Measurements from ENCODE around the gene ACIN1. TPM values are rescaled to one million over a fixed set of nuclear protein-coding genes. Genes with fewer than 3 reads are reported as not detected.
A peak's percentile ranks its signal among the peaks of the same experiment; 100 is the strongest.

The ACIN1 gene
- total and polyA plus RNA-seq, 2 of the 13 experiments (the other 11 are each of a cell fraction or from before 2014, with no cell fraction given) = 165 to 183 TPM

DNA sequence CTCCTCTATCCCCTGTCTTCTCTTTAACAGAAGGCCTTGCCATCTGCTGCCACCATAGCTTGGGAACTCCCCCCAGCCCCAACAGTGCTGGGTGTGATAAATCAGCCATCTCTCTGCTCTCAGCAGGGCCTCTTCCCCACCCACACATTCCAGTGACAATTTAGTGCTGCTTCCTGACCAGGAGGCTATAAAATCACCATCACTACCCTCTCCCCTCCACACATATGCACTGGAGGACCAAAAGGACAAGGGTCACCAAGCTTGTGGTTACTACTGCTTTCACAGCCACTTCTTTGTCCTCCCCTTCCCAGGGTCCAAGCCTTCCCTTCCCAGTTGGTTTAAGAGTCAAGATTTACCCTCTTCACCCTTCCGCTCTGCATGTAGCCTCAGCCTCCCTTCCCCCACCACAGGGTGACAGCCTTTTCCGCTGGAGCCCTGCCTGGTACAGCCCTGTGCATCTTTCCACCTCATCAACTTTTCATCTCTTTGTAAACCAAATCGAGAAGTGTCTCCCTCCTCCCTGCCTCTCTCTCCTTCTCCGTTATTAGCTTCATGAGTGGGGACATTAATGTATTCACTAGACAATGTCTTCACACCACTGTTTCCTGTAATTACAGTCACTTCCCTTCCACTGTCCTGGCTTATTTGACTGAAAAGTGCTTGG lies 69.7 kb downstream of the ACIN1 start:
- no peaks in the 10 kb centered on the region for H3K27me3 ChIP-seq (ENCODE audit: control insufficient read depth in 1 of 2, insufficient read depth in 2 of 2, low read length in 2 of 2)
- TF ChIP-seq HBP1 (CRISPR knock-in tag; IDR thresholded peaks at IDR 0.05; ENCODE audit: low read depth) (0 out of 2 replicates have a peak, but pooled peaks have one; percentile 34), ZNF713 (CRISPR knock-in tag; IDR thresholded peaks at IDR 0.05) (no peak), ZNF20 (CRISPR knock-in tag; IDR thresholded peaks at IDR 0.05) (no peak), CENPX (CRISPR knock-in tag; IDR thresholded peaks at IDR 0.05) (no peak), ZMYM4 (CRISPR knock-in tag; IDR thresholded peaks at IDR 0.05) (0 out of 2 replicates have a peak, but pooled peaks have one; percentile 18), SALL2 (CRISPR knock-in tag; IDR thresholded peaks at IDR 0.05) (no peak), KDM5B (CRISPR knock-in tag; IDR thresholded peaks at IDR 0.05; ENCODE audit: borderline replicate concordance) (no peak), ARNT (IDR thresholded peaks at IDR 0.05) (no peak), ERF (CRISPR knock-in tag; IDR thresholded peaks at IDR 0.05) (no peak), ZNF556 (CRISPR knock-in tag; IDR thresholded peaks at IDR 0.05; ENCODE audit: borderline replicate concordance) (no peak), SSRP1 (CRISPR knock-in tag; IDR thresholded peaks at IDR 0.05) (peak; percentile 93), RAD21 (CRISPR knock-in tag; IDR thresholded peaks at IDR 0.05) (no peak; the same call in 1 of the 2 replicates), ZNF326 (CRISPR knock-in tag; IDR thresholded peaks at IDR 0.05; ENCODE audit: borderline replicate concordance) (no peak), DNMT1 (CRISPR knock-in tag; IDR thresholded peaks at IDR 0.05) (no peak)
- TF ChIP-seq, protein P1, sequence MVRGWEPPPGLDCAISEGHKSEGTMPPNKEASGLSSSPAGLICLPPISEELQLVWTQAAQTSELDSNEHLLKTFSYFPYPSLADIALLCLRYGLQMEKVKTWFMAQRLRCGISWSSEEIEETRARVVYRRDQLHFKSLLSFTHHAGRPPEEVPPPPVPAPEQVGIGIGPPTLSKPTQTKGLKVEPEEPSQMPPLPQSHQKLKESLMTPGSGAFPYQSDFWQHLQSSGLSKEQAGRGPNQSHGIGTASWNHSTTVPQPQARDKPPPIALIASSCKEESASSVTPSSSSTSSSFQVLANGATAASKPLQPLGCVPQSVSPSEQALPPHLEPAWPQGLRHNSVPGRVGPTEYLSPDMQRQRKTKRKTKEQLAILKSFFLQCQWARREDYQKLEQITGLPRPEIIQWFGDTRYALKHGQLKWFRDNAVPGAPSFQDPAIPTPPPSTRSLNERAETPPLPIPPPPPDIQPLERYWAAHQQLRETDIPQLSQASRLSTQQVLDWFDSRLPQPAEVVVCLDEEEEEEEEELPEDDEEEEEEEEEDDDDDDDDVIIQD (CRISPR knock-in tag; IDR thresholded peaks at IDR 0.05; ENCODE audit: low read depth) = no peak
- TF ChIP-seq, protein P2, sequence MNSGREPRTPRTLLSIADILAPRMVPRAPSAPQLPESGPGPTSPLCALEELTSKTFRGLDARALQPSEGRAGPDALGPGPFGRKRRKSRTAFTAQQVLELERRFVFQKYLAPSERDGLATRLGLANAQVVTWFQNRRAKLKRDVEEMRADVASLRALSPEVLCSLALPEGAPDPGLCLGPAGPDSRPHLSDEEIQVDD (CRISPR knock-in tag; IDR thresholded peaks at IDR 0.05; ENCODE audit: borderline replicate concordance) = no peak
- TF ChIP-seq, protein P3, sequence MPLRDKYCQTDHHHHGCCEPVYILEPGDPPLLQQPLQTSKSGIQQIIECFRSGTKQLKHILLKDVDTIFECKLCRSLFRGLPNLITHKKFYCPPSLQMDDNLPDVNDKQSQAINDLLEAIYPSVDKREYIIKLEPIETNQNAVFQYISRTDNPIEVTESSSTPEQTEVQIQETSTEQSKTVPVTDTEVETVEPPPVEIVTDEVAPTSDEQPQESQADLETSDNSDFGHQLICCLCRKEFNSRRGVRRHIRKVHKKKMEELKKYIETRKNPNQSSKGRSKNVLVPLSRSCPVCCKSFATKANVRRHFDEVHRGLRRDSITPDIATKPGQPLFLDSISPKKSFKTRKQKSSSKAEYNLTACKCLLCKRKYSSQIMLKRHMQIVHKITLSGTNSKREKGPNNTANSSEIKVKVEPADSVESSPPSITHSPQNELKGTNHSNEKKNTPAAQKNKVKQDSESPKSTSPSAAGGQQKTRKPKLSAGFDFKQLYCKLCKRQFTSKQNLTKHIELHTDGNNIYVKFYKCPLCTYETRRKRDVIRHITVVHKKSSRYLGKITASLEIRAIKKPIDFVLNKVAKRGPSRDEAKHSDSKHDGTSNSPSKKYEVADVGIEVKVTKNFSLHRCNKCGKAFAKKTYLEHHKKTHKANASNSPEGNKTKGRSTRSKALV (CRISPR knock-in tag; IDR thresholded peaks at IDR 0.05) = no peak
- TF ChIP-seq, protein P4, sequence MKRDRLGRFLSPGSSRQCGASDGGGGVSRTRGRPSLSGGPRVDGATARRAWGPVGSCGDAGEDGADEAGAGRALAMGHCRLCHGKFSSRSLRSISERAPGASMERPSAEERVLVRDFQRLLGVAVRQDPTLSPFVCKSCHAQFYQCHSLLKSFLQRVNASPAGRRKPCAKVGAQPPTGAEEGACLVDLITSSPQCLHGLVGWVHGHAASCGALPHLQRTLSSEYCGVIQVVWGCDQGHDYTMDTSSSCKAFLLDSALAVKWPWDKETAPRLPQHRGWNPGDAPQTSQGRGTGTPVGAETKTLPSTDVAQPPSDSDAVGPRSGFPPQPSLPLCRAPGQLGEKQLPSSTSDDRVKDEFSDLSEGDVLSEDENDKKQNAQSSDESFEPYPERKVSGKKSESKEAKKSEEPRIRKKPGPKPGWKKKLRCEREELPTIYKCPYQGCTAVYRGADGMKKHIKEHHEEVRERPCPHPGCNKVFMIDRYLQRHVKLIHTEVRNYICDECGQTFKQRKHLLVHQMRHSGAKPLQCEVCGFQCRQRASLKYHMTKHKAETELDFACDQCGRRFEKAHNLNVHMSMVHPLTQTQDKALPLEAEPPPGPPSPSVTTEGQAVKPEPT (CRISPR knock-in tag; IDR thresholded peaks at IDR 0.05; ENCODE audit: low read depth) = 0 out of 2 replicates have a peak, but pooled peaks have one; percentile 10

More for the DNA sequence above, 69.7 kb downstream of the ACIN1 start:
- in situ Hi-C loops (cut with HindIII; ENCODE audit: extremely low pct_ligation_motif_present, low pct_unique_long_range_greater_than_20kb) = no loop called here
- Histone ChIP-seq H3K4me1 (ENCODE audit: insufficient read depth, low read length) (peaks cover 29% of the 10 kb centered on the region), H3K9me3 (ENCODE audit: low read length) (no peaks in the 10 kb centered on the region), H3K4me3 (replicated peaks in 1 of 3; ENCODE audit: insufficient read depth in 1 of 3, low read depth in 2 of 3, low read length in 3 of 3) (no peak overlapping the region), H3K27ac (ENCODE audit: extremely low read length, insufficient read depth, low read length) (no peak overlapping the region), H3K9ac (ENCODE audit: insufficient read depth, low read depth, low read length) (no peak overlapping the region), H2AFZ (ENCODE audit: low read length) (no peak overlapping the region), H4K20me1 (ENCODE audit: insufficient read depth, low read length) (0 out of 2 replicates have a peak, but pooled peaks cover 6% of the 10 kb centered on the region), H3K4me2 (ENCODE audit: low read depth, low read length) (no peak overlapping the region), H3K79me2 (ENCODE audit: insufficient read depth, low read length) (peaks cover 14% of the 10 kb centered on the region), H3K36me3 (replicated peaks in 1 of 2; ENCODE audit: control insufficient read depth in 1 of 2, insufficient read depth in 2 of 2, low read length in 2 of 2) (peaks cover 23 to 38% of the 10 kb centered on the region in 2 experiments)
- BruUV-seq (replicated peaks) = no TSS peak
- WGBS (ENCODE audit: low lambda C conversion rate) = 92% methylated on average over 4 of the region's 4 CpGs
- CTCF ChIA-PET (ENCODE audit: low intra/inter-chr PET ratio, low total read pairs) = no interaction called here
- FAIRE-seq = no peak
- intact Hi-C loops (cut with micrococcal nuclease; ENCODE audit: unreplicated experiment) = no loop called here
- POLR2A ChIA-PET = interaction anchor here (1.0 to 15.1 kb wide), 8 partner anchors 9 to 96 kb away, joined by 3 to 203 read pairs (median 6); partner anchors contain the start of genes ACIN1, C14orf119, PRMT5 and PSMB5
- peak; percentile 11 for ATAC-seq
- no peak for DNase-seq (ENCODE audit: low spot score)

All from HepG2 (cell line).